ENCODE measurements around the gene DCAF16.
A peak's percentile ranks its signal among the peaks of the same experiment; 100 is the strongest.

- TF ChIP-seq CTCF (IDR thresholded peaks at IDR 0.05 in 8 of 11, conservative IDR thresholded peaks at IDR 0.05 in 3 of 11): peak in 3 of 11 experiments; percentile 52 to 62 (median 53)
- TF ChIP-seq POLR2AphosphoS5 (IDR thresholded peaks at IDR 0.05): peak; percentile 99 to 100 (median 100)
Measured at GRCh38 chr4:17810260-17811077, at the start of gene DCAF16, which contains the start of gene NCAPG.
